ENCODE data around the gene PPBP.
"Not testable (repeated sequence)": the region's sequence is repeated elsewhere in the genome, so short reads cannot be mapped to it uniquely, and the experiment has no call there.

PPBP gene

GRCh38 chr4:73990988-73991741, 3.2 kb upstream of the PPBP start:
- no peaks in the 10 kb centered on the region for H3K36me3 ChIP-seq
- peaks cover 7% of the 10 kb centered on the region; the same call in 1 of the 2 replicates for H3K27me3 ChIP-seq
- no peaks in the 10 kb centered on the region for H3K4me1 ChIP-seq
- no peak for DNase-seq
- no peak overlapping the region for H3K4me3 ChIP-seq (ENCODE audit: low read depth, low read length)
- H3K9me3 ChIP-seq = no peaks in the 10 kb centered on the region
- TF ChIP-seq CTCF (IDR thresholded peaks at IDR 0.05; ENCODE audit: low read depth, low read length) = no peak

- H3K27me3 ChIP-seq = peaks cover 2% of the 10 kb centered on the region; the same call in 1 of the 2 replicates
- no peak for TF ChIP-seq CTCF (IDR thresholded peaks at IDR 0.05; ENCODE audit: low read depth, low read length)
- no peak for DNase-seq
- H3K4me1 ChIP-seq = no peaks in the 10 kb centered on the region
- H3K9me3 ChIP-seq = no peaks in the 10 kb centered on the region
- H3K36me3 ChIP-seq = no peaks in the 10 kb centered on the region
- no peak overlapping the region for H3K4me3 ChIP-seq (ENCODE audit: low read depth, low read length)
These were observed 1.9 kb upstream of the PPBP start for GRCh38 chr4:73989928-73990327.

GRCh38 chr4:73989031-73989430, 1.0 kb upstream of the PPBP start:
- Histone ChIP-seq H3K4me1 (no peaks in the 10 kb centered on the region), H3K9me3 (no peaks in the 10 kb centered on the region), H3K36me3 (no peaks in the 10 kb centered on the region), H3K4me3 (ENCODE audit: low read depth, low read length) (no peak overlapping the region), H3K27me3 (no peaks in the 10 kb centered on the region)
- TF ChIP-seq CTCF (IDR thresholded peaks at IDR 0.05; ENCODE audit: low read depth, low read length) = no peak
- DNase-seq = no peak

- no peak for DNase-seq
- no peaks in the 10 kb centered on the region for H3K36me3 ChIP-seq
- no peak overlapping the region for H3K4me3 ChIP-seq (ENCODE audit: low read depth, low read length)
- H3K4me1 ChIP-seq = no peaks in the 10 kb centered on the region
- no peaks in the 10 kb centered on the region for H3K9me3 ChIP-seq
- no peaks in the 10 kb centered on the region for H3K27me3 ChIP-seq
- TF ChIP-seq CTCF (IDR thresholded peaks at IDR 0.05; ENCODE audit: low read depth, low read length) = no peak
These were observed 2.5 kb downstream of the PPBP start for GRCh38 chr4:73985528-73985852.

GRCh38 chr4:73984736-73985527, 3.1 kb downstream of the PPBP start:
- H3K9me3 ChIP-seq = no peaks in the 10 kb centered on the region
- no peak overlapping the region for H3K4me3 ChIP-seq (ENCODE audit: low read depth, low read length)
- DNase-seq = no peak
- H3K36me3 ChIP-seq = no peaks in the 10 kb centered on the region
- no peaks in the 10 kb centered on the region for H3K4me1 ChIP-seq
- TF ChIP-seq CTCF (IDR thresholded peaks at IDR 0.05; ENCODE audit: low read depth, low read length) = no peak
- no peaks in the 10 kb centered on the region for H3K27me3 ChIP-seq

- DNase-seq; H3K9me3 ChIP-seq; H3K4me1 ChIP-seq; H3K36me3 ChIP-seq; H3K4me3 ChIP-seq (ENCODE audit: low read depth, low read length); H3K27me3 ChIP-seq: not testable (repeated sequence)
These were observed 6.8 kb downstream of the PPBP start for GRCh38 chr4:73981175-73981574.

Measured in BE2C (cell line).